ENCODE data around the gene MYO16.
"Not testable (repeated sequence)": the region's sequence is repeated elsewhere in the genome, so short reads cannot be mapped to it uniquely, and the experiment has no call there.

The MYO16 gene

DNA sequence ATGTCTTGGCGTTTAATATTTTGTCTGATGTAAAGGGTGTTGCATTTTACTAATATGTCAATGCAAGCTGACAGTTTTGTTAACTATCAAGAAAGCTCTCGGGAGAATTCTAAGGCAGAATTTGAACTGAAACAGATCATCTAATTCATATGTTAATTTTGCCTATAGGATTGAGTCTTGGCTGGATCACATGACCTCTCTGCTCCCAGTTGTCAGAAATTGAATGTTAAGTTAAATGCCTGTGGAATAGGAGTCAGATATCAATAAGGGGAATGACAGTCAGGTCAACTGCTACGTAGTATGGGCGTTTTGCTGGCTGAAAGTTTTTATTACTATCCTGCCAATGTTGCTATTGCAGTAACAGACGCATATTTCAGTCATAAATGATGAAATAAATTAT lies 358.5 kb downstream of the MYO16 start:
- DNase-seq: no peak

DNA sequence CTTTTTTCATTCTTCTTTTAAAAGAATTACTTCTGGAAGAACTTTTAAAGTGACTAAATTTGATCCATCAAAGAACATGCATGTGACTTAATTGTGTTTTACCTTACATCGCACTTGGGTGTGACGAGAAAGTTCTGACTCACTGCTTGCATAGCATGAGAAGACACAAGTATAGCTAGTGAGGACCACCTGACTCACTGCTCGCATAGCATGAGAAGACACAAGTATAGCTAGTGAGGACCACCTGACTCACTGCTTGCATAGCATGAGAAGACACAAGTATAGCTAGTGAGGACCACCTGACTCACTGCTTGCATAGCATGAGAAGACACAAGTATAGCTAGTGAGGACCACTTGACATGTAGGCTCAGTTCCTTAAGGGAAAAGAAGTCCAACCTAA lies 362.0 kb downstream of the MYO16 start:
- not testable (repeated sequence) for DNase-seq

DNA sequence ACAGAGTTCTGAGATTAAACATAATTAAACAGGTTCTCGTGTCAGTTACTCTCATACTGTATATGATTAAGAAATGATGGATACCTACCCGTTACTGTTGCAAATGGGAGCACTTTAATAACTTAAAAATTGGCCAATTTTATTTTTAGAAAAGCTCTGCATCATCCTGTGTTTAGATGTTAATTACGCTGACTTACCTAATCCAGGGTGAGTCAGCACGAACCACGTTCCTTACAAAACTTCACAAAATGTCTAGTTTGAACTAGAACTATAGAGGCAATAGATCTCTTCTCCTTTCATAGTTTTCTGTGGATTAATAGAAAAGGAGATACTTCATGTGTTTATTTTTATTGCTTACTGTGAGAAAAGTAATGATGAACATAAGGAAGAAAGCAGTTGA lies 363.9 kb downstream of the MYO16 start:
- DNase-seq: no peak

DNA sequence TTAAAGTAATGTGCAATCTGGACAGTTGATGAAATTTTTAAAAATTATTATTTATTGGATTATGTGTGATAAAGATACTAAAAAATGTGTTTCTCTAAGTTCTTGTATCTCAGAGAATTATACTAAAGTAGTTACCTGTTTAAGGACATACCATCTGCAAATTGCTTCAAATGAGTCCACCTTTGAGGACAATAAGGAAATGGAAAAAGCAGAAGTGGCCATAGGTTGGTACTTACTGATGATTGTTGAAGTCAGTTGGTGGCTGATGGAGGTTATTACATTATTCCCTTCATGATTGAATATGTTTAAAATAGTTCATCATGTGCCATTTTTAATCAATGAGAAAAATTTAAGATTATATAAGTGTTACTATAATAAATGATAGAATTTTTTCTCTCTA lies 367.0 kb downstream of the MYO16 start:
- DNase-seq: no peak

DNA sequence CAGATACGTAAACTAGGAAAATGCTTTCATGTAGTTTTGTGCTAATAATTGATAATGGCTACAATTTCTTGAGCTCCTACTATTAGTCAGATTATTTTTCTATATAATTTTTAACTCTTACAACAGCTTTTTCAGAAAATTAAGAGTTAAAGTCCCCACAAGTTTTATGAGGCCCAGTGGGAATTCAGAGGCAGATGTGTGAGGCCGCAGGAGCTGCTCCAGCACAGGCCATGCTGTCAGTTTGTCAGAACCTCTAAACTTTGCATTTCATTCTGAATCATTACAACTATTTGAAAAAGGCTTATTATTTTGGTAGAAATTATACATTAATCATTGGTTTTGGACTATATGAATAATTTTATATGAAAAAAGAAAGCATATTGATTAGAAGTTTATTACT lies 370.8 kb downstream of the MYO16 start:
- DNase-seq: no peak

DNA sequence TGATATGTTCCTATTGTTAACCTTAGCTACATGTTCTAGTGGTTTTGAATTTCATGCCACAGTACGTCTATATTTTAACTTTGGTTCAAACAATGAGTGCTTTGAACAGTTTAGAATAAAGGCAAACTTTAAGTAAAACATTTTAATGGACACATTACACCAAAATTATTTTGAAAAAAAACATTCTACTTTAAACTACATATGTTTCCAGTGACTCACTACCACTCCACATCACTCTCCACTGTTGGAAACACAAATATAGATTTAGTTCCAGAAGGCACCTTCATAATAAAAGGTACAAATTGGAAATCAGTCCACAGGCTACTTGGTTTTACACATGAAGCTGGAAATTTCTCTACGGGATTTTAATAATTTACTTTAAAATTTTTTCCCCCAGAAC lies 373.5 kb downstream of the MYO16 start:
- no peak for DNase-seq

DNA sequence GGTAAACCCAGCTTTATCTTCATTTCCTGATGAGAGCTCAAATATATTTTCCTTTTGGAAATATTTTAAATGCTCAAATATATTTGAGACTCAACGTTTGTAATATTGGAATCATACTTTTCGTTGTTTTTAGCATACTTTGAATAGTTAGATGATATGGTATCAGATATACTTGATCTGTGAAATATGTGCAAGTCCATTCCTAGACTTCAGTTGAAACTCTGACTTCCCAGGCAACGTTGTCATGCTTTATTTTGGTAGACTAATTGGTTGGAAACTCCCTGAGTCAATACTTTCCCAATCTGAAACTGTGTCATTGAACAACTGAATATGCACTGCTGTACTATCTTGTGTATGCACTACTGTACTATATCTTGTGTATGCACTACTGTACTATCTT lies 378.5 kb downstream of the MYO16 start:
- no peak for DNase-seq

DNA sequence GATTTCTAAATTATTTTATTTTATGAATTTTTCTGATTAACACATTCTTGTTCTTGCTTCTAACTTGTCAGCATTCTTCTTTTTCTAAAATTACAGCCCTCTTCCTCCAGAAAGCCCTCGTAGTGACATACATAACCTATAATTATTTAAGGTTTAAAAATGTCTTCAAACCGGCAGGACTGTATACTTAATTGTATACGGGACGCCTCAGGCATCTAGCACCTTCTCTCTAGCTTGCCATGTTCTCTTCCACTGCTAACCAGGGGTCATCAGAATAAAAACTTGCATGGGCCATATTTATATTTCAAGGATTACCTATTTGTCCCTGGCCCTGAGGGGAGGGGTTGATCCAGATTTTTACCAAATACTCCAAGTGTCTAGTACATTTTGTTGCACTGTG lies 380.3 kb downstream of the MYO16 start:
- no peak for DNase-seq

DNA sequence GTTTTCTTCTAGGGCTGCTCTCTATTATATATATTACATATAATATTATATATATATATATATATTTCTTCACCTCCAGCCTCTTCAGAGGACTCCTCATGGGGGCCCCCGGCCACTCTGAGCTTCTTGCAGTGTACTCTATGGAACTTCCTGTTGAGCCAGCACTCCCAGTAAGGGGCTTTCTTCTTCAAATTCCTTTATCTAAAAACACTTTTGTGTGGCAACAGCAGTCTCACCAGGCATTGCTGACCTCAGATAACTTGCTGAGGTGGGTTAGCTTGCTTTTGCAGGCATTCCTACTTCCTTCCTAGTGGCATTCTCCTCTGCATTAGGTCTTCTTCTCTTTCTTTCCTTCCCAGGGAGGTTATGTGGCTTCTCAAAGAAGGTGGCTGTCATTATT lies 381.5 kb downstream of the MYO16 start:
- no peak for DNase-seq

DNA sequence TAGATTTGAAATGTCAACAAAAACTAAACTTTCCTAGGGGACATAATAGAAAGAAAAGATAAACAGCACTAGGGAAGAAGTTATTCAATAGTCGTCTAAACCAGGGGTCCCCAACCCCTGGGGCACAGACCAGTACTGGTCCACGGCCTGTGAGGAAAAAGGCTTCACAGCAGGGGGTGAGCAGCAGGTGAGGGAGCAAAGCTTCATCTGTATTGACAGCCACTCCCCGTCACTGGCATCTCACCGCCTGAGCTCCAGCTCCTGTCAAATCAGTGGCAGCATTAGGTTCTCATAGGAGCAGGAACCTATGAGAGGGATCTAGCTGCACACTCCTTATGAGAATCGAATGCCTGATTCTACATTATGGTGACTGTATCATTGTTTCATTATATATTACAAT lies 382.7 kb downstream of the MYO16 start:
- DNase-seq: no peak

DNA sequence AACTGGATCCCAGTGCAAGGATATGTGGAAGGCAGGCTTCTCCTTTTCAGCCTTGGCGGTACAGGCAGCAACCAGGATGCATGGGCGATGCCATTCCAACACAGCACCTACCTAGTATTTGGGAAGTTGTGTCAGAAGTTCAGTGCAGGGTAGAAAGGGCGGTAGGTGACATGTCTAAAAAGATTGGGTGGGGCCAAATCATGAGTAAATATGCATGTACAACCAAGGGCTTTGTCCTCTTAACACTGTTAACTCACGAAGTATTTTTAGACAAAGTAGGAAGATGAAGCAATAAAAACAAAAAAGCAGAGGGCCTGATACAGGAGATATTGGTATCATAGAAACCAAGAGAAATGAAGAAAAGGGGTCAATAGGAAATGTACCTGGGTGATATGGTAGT lies 392.1 kb downstream of the MYO16 start:
- DNase-seq: no peak

DNA sequence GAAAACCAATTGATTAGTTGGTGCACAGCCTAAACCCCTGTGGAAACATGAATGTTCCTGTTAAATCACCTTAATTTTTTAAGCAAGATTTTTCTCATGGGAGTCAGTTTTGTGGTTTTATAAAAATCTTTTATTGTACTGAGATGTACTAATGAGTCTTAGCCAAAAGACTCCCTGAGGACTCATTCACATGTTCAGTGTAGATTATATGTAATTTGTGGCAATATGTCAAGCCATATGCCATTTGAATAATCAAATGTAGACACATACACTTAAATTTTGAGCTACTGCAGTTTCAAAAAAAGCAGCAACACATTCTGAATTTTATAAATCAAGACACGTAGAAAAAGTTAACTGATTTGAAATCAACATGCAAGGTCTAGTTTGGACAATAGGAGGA lies 395.2 kb downstream of the MYO16 start:
- DNase-seq: no peak

DNA sequence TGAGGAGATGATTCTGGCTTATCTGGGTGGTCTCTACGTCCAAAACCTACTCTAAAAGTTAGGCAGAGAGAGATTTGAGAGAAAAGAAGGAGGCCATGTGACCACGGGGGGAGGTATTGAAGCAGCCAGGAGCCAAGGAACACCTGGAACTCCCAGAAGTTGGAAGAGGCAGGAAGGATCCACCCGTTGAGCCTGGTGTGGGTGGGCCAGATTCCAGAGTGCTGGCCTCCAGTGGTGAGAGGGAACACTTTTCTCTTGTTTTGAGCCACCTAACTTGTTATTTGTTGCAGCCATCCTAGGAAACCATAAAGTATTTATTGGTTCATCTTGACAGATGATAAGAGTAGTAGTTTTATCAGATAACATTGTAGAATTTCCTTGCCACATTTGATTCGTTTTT lies 396.9 kb downstream of the MYO16 start:
- no peak for DNase-seq

DNA sequence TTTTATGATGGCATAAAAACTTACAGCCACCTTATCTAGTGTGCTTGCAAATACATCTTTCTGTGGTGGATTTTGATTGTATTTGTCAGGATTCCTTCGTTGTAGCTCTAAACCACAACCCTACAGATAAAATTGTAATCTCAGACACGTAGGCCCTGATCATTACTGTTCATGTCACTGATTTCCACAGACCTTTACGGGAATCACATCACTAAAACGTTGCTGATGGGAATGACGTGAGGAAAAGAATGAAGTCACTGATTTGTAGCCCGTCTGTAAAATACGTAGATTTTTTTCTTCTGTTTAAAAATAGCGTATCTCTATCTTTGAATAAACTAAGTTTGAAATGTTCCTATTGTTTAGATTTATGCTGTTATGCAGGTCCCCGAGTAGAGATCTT lies 399.2 kb downstream of the MYO16 start:
- no peak for DNase-seq

DNA sequence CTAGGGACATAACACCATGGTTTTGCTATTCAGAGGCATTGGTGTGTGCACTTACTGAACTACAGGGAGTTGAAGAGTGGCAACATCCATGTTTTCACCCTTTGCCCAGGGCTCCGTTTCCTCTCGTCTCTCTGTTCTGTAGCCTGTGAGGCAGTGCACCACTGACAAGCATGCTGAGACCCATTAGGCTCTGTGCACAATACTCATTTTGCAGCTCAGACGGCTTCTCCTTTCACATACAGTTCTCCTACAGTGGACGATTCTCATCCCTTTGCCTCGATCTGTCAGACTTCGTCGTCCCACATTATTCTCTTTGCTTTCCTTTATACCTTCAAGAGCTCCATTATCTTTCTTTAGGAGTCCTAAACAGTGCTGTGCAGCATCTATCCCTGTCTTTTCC lies 403.7 kb downstream of the MYO16 start:
- DNase-seq: no peak

DNA sequence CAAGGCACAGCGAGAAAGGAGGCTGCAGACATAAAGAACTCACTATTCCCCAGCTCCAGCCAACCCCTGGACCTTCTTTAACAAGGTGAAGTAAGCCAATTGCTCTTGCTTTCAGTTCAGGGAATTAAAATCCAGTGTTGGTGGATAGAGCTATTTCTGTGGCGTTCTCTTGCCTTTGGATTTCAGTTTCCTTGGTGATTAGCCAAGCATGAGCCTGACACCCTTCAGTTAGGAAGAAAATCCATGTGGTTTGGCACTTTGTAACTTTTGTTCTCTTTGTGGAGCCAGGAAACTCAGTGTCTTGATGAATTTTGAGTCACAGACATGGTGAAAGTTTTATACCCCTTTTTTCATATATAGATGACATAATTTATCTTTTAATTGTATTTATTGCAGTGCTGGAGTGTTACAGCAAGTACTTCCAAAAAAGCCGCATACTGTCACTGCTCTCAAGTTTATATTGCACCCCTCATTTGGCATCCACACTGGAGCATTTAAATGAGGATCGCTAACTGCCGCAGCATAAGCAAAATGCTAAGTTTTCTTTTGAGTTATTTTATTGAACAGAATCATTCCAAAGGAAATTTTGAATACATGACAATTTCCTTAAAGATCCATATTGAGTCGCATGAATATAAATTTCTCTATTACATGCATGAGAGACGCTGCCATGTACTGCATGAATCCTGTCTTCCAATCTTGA lies 406.8 kb downstream of the MYO16 start:
- DNase-seq: no peak

DNA sequence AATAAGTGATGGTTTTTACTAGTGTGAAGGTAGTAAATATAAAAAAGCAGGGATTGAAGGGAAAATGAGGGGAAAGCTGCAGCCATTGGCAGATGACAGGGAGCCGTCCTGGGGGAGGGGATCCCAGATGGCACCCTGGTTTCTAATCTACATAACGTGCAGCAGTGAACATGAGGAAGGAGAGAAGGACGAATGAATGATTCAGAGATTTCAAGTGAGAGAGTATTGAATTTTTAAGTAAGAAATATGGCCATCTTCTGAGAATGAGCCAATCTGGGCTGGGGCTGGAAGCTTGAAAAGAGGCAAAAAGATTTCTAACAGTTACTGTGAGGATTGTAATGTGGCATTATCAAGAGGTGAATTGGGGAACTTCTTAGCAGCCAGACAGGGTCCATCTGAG lies 414.2 kb downstream of the MYO16 start:
- DNase-seq: no peak

DNA sequence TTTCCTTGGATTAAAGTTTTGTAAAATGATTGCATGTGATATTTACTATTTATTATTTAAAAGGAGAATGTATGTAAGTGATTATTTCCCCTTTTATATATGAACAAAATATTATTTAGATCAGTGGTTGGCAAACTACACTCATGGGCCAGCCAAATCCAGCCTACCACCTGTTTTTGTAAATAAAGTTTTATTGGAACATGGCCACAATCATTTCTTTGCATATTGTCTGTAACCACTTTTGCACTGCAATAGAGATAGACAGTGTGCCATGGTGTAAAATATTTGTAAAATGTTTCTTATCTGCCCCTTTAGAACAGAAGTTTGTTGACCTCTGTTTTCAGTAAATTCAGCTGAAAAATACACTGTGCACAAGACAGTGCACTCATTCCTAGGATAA lies 426.4 kb downstream of the MYO16 start:
- no peak for DNase-seq

DNA sequence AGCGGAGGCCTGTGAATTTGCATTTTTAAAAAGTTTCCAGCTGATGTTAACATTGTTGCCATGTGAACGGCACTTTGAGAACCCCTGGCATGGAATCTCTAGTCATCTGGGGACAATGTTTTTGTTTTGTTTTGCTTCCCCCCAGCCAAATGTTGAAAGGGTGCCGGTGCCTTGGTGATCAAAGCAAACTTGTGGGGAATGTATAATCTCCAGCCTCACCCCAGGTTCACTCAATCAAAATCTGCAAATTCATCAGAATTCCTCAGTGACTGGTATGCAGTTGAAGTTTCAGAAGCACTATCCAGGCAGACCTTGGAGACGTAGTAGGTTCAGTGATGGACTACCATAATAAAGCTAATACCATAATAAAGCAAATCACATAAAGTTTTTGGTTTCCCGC lies 428.7 kb downstream of the MYO16 start:
- no peak for DNase-seq

DNA sequence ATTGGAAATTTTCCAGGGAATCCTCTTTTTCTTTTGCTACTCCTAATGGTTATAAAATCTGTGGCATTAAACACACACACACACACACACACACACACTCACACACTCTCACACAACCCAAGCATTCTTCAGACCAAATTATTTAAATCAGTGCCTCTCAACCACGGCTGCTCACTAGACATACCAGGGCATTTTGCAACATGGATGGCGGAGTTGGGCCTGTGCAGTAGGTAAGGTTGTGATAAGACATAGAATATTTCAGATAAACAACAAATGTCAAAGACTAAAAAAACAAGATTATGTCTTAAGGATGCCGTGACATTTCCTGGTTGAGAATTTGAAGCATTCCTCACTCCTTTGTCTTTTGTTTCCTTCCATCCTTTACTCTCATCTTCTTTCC lies 443.1 kb downstream of the MYO16 start:
- DNase-seq: no peak

DNA sequence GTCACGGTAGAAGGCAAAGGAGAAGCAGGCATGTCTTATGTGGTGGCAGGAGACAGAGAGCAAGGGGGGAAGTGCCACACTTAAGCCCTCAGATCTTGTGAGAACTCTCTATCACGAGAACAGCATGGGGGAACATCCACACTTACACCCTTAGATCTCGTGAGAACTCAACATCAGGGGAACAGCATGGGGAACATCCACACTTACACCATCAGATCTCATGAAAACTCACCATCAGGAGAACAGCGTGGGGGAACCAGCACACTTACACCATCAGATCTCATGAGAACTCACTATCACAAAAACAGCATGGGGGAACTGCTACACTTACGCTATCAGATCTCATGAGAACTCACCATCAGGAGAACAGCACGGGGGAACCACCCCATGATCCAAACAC lies 445.0 kb downstream of the MYO16 start:
- DNase-seq: no peak

DNA sequence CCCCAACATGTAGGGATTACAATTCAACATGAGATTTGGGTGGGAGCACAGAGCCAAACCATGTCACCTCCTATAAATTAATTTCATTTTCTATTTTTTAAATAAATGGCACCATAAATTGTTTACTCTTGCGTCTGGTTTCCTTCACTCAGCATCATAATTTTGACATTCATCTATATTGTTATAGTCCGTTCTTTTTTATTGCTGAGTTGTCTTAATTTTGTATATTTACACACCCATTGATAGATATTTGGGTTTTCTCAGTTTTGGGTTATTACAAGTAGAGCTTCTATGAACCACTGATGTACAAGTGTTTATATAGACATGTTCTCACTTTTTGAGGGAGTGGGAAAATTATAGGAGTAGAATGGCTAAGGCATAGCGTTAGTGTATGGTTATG lies 445.4 kb downstream of the MYO16 start:
- DNase-seq: no peak

DNA sequence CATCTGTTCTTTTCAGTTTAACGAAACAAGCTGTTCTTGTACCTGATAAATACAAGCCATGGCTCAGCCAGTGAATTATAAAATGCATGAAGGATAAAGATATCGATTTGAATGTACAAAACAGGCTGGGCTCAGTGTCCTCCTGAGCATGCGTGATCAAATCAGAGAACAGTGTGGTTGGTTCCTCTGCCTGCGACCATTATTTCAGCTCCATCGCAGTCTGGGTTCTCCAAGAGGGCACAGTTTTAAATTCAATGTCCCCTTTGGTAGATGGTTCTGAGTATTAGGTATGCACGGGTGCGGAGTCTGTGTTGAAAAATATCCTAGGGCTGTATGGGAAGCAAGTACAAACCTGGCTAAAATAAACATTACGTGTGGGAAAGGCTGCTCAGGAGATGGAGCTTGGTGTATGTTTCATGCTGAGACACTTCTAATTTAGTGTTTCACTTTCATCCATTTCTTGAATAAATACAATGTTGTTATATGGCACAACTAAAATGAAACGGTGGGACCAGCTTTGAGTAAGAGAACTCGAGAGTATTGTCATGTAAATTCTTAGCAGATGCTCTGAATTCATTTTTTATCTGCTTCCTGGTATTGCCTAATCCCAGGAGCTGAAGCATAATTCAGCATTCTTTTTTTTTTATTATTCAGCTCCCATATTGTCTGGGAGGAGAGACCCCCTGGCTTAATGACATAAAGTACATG lies 458.7 kb downstream of the MYO16 start:
- DNase-seq: no peak

DNA sequence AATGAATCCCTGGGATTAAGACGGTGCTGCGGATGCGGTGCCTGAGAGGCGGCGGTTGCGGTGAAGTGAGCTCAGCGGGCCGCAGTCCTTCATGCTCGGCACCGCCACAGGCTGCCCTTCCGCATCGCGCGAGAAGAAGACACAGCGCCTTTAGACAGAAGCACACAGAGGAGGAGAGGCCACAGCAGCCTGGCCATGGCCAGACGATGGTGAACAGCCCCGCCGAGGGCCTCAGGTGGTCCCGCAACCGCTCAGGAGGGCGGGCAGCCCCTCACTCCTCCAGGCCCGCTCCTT lies 459.2 kb downstream of the MYO16 start:
- DNase-seq: no peak

DNA sequence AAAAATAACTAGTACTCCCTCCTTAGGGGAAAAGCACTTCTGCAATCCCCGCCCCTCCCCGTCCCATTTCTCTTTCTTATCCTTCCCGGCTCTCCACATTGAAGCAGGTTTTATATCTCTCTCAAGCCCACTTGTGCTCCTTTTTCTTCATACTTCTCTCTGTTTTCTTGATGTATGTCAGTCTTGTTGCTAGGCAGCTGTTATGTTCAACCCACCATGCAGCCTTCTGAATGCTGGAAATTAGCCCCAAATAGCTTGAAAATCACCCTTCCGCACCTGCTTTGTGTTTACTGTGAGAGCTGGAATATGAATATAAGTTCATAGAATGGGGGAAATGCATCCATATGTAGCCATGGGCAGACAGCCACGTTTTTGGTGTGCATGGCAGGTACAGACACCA lies 461.4 kb downstream of the MYO16 start:
- no peak for DNase-seq
